Measurements from ENCODE around the gene SDR9C7.
"Not testable (repeated sequence)": the region's sequence is repeated elsewhere in the genome, so short reads cannot be mapped to it uniquely, and the experiment has no call there.

The SDR9C7 gene

DNA sequence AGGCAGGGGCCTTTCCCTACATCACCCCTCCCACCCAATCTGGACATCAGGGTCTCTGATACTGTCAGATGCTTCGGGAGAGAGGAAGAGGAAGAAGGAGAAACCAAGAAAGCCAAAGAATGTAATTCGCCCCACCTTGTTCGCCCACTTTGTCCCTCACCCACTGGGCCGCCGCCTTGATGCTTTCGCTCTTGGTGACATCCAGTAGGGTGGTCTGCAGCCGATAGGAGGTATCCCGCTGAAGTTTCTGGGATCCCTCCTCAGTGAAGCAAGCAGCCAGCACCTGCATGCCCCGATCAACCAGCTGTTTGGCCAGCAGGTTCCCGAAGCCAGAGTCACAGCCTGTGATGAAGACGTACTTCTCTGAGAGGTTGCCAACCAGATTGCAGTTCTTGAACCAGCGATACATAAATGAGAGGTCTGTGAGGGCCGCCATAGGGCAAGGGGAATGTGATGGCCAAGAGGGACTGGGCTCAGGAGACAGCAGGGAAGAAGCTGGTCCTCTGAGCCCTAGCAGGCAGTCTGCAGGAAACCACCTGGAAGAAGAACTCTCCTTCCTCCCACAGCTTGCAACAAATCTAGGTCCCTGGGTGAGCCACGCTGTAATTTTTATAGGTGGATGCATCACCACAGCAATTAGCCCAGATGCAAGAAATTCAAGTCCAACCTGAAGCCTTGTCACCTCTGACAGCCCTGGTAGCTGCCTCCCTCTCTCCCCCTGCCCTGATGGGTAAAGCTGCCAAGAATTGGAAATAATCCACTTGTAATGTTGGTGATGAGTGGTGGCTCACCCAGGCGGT is at the start of gene SDR9C7:
Gene SDR9C7, minus strand, starts transcription at position 583 of the 800 bp plus-strand sequence. Its CDS starts 147 bp downstream, at position 436.
- in situ Hi-C loops (cut with MboI; ENCODE audit: low sequenced_read_pairs) = no loop called here

- in situ Hi-C loops (cut with MboI; ENCODE audit: low sequenced_read_pairs) = loop anchor here (25.0 kb wide), 1 partner anchor 221 kb away; the partner anchor contains the start of genes HSD17B6 and PRIM1
Measured at GRCh38 chr12:56983386-56983785, 49.2 kb upstream of the SDR9C7 start.

DNA sequence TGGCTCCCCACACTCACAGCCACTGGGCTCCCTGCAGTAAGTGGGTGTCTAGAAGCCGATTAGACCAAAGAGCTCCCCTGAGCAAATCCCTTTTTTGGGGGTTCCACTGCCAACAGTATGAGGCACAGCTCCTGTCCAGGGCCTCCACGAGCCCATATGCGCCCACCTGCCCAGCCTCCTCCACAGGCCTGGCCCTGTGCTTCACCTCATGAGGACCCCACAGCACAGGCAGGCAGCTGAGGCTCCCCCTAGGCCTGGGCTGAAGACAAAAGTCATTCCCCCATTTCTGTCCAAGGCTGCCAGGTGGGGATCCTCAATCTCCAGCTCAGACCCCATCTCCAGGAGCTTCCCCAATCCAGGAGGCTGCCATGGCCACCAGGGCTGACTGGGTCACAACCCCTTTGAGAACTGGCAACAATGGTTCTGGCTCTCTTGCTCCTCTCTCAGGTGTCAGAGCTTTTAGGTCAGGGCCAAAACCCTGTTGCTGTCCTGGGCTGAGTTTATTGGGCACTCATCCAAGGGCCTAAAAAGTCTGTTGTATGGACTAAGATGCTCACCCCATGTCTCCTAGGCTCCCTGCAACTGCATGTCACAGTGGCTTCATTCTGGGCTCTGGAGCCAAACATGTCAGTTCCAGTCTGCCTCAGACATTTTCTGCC is 48.5 kb upstream of the SDR9C7 start:
- in situ Hi-C loops (cut with MboI; ENCODE audit: low sequenced_read_pairs) = loop anchor here (25.0 kb wide), 1 partner anchor 220 kb away; the partner anchor contains the start of genes HSD17B6 and PRIM1

DNA sequence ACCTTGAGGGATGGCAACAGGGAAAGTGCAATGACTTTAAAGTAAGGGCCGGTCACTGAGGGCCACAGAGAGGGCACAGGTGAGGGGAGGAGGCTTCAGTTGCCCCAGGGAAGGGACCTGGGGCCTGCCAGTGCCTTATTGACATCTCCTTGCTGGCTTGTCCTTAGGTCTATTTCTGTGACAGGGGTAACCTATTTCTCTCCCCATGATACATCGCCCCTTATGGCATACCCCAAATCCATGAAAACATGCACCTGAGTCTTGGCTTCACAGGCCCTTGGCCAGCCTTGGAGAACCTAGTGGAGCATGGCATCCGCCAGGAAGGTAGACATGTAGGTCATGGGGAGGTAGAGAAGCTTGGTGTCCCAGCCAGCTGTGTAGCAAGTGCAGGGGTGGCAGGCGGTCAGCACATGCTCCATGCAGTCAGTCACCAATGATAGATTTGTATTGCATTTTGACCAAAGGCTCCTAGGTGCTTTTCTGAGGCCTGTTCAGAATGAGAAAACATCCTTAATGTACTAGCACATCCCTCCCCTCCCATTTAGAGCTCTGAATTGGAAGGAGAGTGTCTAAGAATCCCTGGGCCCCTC is 46.8 kb upstream of the SDR9C7 start:
- in situ Hi-C loops (cut with MboI; ENCODE audit: low sequenced_read_pairs) = loop anchor here (25.0 kb wide), 1 partner anchor 219 kb away; the partner anchor contains the start of genes HSD17B6 and PRIM1

- in situ Hi-C loops (cut with MboI; ENCODE audit: low sequenced_read_pairs) = loop anchor here (25.0 kb wide), 1 partner anchor 218 kb away; the partner anchor contains the start of genes HSD17B6 and PRIM1
Measured at GRCh38 chr12:56980268-56980667, 46.1 kb upstream of the SDR9C7 start.

GRCh38 chr12:56979628-56980027 is 45.4 kb upstream of the SDR9C7 start:
- in situ Hi-C loops (cut with MboI; ENCODE audit: low sequenced_read_pairs) = loop anchor here (25.0 kb wide), 1 partner anchor 217 kb away; the partner anchor contains the start of genes HSD17B6 and PRIM1

DNA sequence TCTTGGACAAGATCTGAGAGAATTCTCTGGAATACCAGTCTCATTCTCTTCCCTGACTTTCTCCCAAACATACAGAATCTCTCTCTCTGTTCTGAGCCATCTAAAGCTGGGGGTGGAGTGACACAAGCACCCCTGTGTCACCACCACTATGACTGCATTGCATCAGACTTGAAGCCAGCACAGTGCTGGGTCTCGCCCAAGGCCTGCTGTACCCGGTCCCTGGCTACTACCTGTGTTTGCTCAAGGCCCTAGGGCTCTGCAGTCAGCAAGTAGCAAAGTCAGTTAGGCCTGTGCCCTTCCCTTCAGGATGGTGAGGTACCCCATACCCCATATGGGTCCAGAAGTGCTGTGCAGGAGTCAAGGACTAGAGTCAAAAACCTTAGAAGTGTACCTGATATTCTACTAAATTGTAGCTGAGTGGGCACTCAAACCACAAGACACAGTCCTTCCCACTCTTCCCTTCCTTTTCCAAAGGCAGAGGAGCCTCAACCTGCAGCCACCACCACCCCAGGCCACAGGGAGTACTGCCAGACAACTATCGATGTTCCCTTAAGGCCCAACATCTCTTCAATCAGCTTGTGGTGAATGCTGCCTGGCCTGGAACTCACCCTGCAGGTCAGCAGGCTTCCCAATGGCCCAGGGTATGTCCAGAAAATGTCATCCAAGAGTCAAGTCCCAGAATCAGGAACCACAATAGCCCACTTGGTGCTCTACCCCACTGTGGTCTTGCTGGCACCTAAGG is 44.4 kb upstream of the SDR9C7 start:
- in situ Hi-C loops (cut with MboI; ENCODE audit: low sequenced_read_pairs) = loop anchor here (25.0 kb wide), 1 partner anchor 216 kb away; the partner anchor contains the start of genes HSD17B6 and PRIM1

DNA sequence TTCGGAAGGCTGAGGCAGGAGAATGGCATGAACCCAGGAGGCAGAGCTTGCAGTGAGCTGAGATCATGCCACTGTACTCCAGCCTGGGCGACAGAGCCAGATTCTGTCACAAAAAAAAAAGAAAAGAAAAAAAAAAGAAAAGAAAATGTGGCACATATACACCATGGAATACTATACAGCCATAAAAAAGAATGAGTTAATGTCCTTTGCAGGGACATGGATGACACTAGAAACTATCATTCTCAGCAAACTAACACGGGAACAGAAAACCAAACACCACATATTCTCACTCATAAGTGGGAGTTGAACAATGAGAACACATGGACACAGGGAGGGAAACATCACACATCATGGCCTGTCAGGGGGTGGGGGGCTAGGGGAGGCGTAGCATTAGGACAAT is 43.2 kb upstream of the SDR9C7 start:
- in situ Hi-C loops (cut with MboI; ENCODE audit: low sequenced_read_pairs) = loop anchor here (25.0 kb wide), 1 partner anchor 215 kb away; the partner anchor contains the start of genes HSD17B6 and PRIM1

DNA sequence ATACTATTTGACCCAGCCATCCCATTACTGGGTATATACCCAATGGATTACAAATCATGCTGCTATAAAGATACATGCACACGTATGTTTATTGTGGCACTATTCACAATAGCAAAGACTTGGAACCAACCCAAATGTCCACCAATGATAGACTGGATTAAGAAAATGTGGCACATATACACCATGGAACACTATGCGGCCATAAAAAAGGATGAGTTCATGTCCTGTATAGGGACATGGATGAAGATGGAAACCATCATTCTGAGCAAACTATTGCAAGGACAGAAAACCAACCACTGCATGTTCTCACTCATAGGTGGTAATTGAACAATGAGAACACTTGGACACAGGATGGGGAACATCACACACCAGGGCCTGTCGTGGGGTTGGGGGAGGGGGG is 40.0 kb upstream of the SDR9C7 start:
- in situ Hi-C loops (cut with MboI; ENCODE audit: low sequenced_read_pairs) = not testable (repeated sequence)

DNA sequence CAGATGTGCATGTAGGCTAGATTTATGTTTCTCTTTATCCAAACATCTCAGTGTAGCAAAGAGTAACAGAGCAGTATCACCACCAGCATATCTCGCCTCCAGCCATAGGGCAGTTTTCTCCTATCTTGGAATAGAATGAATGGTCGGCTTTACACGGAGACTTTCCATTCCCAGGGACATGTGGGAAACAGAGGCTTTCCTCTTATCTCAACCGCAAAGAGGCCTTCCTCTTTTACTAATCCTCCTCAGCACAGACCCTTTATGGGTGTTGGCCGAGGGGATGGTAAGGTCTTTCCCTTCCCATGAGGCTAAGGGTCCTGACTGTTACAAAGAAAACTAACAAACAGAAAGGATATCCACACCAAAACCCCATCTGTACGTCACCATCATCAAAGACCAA is 34.7 kb upstream of the SDR9C7 start:
- in situ Hi-C loops (cut with MboI; ENCODE audit: low sequenced_read_pairs) = not testable (repeated sequence)

DNA sequence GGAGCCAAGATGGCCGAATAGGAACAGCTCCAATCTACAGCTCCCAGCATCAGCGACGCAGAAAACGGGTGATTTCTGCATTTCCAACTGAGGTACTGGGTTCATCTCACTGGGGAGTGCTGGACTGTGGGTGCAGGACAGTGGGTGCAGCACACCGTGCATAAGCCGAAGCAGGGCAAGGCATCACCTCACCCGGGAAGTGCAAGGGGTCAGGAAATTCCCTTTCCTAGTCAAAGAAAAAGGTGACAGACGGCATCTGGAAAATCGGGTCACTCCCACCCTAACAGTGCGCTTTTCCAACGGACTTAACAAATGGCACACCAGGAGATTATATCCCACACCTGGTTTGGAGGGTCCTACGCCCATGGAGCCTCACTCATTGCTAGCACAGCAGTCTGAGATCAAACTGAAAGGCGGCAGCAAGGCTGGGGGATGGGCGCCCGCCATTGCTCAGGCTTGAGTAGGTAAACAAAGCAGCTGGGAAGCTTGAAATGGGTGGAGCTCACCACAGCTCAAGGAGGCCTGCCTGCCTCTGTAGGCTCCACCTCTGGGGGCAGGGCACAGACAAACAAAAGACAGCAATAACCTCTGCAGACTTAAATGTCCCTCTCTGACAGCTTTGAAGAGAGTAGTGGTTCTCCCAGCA is 31.9 kb upstream of the SDR9C7 start:
- in situ Hi-C loops (cut with MboI; ENCODE audit: low sequenced_read_pairs) = not testable (repeated sequence)

DNA sequence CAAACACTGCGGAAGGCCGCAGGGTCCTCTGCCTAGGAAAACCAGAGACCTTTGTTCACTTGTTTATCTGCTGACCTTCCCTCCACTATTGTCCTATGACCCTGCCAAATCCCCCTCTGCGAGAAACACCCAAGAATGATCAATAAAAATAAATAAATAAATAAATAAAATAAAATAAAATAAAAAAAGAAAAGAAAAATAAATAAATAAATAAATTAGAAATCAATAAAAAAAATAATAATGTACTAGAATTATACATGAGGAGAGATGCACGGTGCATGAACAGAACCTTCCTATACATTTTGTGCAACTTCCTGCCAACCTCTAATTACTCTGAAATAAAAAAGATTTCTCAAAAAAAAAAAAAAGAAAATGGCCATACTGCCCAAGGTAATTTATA is 30.9 kb upstream of the SDR9C7 start:
- in situ Hi-C loops (cut with MboI; ENCODE audit: low sequenced_read_pairs) = not testable (repeated sequence)

- in situ Hi-C loops (cut with MboI; ENCODE audit: low sequenced_read_pairs) = not testable (repeated sequence)
Measured at GRCh38 chr12:56963557-56963956, 29.3 kb upstream of the SDR9C7 start.

GRCh38 chr12:56962247-56962646 is 28.0 kb upstream of the SDR9C7 start:
- in situ Hi-C loops (cut with MboI; ENCODE audit: low sequenced_read_pairs) = not testable (repeated sequence)

GRCh38 chr12:56958422-56958821 is 24.2 kb upstream of the SDR9C7 start:
- in situ Hi-C loops (cut with MboI; ENCODE audit: low sequenced_read_pairs) = no loop called here

DNA sequence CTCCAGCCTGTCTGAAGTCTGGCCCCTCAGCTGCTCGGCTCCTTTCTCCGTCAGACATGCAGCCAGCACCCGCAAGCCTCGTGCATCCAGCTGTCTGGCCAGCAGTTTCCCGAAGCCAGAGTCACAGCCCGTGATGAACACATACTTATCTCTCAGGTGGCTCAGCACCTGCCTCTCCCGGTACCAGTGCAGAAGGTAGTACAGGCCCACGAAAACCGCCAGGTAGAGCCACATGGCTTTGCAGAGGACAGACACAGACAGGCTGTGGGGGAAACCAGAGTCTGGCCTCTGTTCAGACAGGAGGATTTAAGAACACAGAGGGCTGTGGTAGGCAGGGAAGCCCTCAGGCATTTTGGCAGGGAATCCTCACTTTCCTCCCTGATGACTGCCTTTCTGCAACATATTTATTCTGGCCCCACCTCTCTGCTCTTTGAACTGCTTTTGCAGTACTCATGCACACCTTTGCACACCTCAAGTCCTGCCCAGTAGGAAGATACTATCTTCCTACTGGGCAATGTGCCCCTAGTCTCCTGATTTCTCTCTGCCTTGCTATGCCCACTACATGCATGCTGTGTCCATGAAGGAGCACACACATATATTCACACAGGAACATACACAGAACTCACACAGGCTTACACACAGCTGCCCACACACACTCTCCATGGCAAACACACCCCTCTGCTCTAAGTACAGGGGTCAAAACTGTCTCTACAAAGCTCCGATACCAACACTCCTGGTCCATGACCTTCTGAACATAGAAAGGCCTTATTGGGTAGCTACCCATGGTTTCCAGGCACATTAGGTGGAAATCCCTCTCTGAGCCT is 23.2 kb upstream of the SDR9C7 start, which contains the start of gene RDH16:
Gene RDH16, minus strand, starts transcription at position 380 of the 824 bp plus-strand sequence. Its CDS starts 146 bp downstream, at position 234.
- in situ Hi-C loops (cut with MboI; ENCODE audit: low sequenced_read_pairs) = no loop called here

GRCh38 chr12:56955631-56956256 is 21.5 kb upstream of the SDR9C7 start:
- in situ Hi-C loops (cut with MboI; ENCODE audit: low sequenced_read_pairs) = no loop called here

GRCh38 chr12:56954958-56955355 is 20.7 kb upstream of the SDR9C7 start:
- in situ Hi-C loops (cut with MboI; ENCODE audit: low sequenced_read_pairs) = no loop called here
